Measurements from ENCODE around the gene MYD88. TPM values are rescaled to one million over a fixed set of nuclear protein-coding genes. Genes with fewer than 3 reads are reported as not detected.

Gene MYD88
- total and polyA plus RNA-seq, 9 of the 15 experiments (the other 6 are each of a cell fraction or from before 2014, with no cell fraction given): 3.2 to 47.3 (median 27.6) TPM

- Histone ChIP-seq H3K9me1 (ENCODE audit: control insufficient read depth, insufficient read depth, low read length) (no peaks in the 10 kb centered on the region), H3K4me2 (ENCODE audit: insufficient read depth, low read length) (no peak overlapping the region), H3K36me3 (ENCODE audit: control insufficient read depth, insufficient read depth, low read length) (peaks cover 72% of the 10 kb centered on the region), H3K9ac (ENCODE audit: insufficient read depth in 1 of 2, low read depth in 2 of 2, low read length in 2 of 2) (no peak overlapping the region), H4K20me1 (replicated peaks; ENCODE audit: control insufficient read depth, insufficient read depth, low read length) (peaks cover 4% of the 10 kb centered on the region; the same call in 1 of the 2 replicates), H3K27me3 (ENCODE audit: control insufficient read depth in 2 of 2, insufficient read depth in 2 of 2, low read length in 2 of 2) (no peaks in the 10 kb centered on the region), H3K9me3 (replicated peaks; ENCODE audit: control insufficient read depth, insufficient read depth, low read depth, low read length) (no peaks in the 10 kb centered on the region), H3K4me3 (no peak overlapping the region), H3K79me2 (ENCODE audit: control insufficient read depth, insufficient read depth, low read length) (peaks cover 25% of the 10 kb centered on the region), H3K4me1 (replicated peaks in 1 of 2; ENCODE audit: control insufficient read depth in 2 of 2, insufficient read depth in 2 of 2, low read length in 2 of 2) (peaks cover 12 to 18% of the 10 kb centered on the region in 2 experiments; a peak in 4 of 5 replicates), H3K27ac (ENCODE audit: extremely low read depth, low read depth, low read length) (no peak overlapping the region), H2AFZ (ENCODE audit: low read depth, low read length) (no peak overlapping the region)
- 74% methylated on average over 3 of the region's 3 CpGs for WGBS (ENCODE audit: insufficient coverage, low coverage, missing lambda C conversion rate)
- in situ Hi-C loops (cut with MboI) (loop anchor here (10.0 kb wide), 2 partner anchors 212 to 342 kb away; partner anchors contain the start of gene XYLB), intact Hi-C loops (cut with micrococcal nuclease) (loop anchor here (10.0 kb wide), 3 partner anchors 92 to 522 kb away; no protein-coding TSS in a partner anchor)
- FAIRE-seq (no peak), ATAC-seq (no peak), DNase-seq (ENCODE audit: extremely low read depth in 1 of 4, low spot score in 3 of 4) (no peak)
- BruUV-seq (replicated peaks): no TSS peak
- POLR2A ChIA-PET: interaction anchor here (0.7 kb wide), 1 partner anchor 12 kb away, joined by 3 read pairs; no protein-coding TSS in a partner anchor
- TF ChIP-seq ZNF785 (CRISPR knock-in tag; IDR thresholded peaks at IDR 0.05) (no peak), MAFK (IDR thresholded peaks at IDR 0.05; ENCODE audit: low read length) (no peak), FOS (IDR thresholded peaks at IDR 0.05; ENCODE audit: extremely low read depth, insufficient read length) (no peak), NONO (IDR thresholded peaks at IDR 0.05; ENCODE audit: low read depth in 2 of 2, low read length in 1 of 2) (no peak)
- CTCF ChIA-PET (ENCODE audit: low intra/inter-chr PET ratio): no interaction called here
Measured at GRCh38 chr3:38133209-38133556, 5.3 kb upstream of the MYD88 start.
